Measurements from ENCODE around the gene OTOS. TPM values are rescaled to one million over a fixed set of nuclear protein-coding genes. Genes with fewer than 3 reads are reported as not detected.
A peak's percentile ranks its signal among the peaks of the same experiment; 100 is the strongest.

The OTOS gene
- total RNA-seq, 1 donor from 2014 or later, result not detected

DNA sequence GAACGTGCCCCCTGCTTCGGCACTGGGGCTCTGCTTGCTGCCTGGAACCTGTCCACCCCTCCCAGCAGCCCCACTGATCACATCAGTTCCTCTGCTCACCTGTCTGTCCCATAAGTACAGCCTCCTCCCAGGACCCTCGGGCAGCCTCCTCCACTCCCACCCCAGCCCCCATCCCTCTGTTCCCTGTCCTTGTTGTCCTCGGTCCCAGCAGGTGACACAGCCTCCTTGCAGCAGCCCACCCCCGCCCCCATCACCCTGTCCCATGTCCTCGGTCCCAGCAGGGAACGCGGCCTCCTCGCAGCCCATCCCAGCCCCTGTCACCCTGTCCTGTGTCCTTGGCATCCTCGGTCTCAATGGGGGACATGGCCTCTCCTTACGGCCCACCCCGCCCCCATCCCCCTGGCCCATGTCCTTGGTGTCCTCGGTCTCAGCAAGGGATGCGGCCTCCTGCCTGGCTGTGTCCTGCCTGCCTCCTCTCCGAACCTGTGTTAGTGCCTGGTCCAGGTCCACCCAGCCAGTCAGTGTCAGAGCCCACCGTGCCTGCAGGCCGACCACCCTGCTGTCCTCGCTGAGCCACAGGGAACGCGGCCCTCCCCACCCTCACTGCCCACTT is 4.3 kb upstream of the OTOS start:
- Histone ChIP-seq H3K4me3 (no peak overlapping the region), H3K36me3 (no peaks in the 10 kb centered on the region), H3K9me3 (no peaks in the 10 kb centered on the region), H3K4me1 (no peaks in the 10 kb centered on the region), H3K27me3 (no peaks in the 10 kb centered on the region), H3K27ac (no peak overlapping the region)
- intact Hi-C loops (cut with DNase I), result no loop called here
- TF ChIP-seq, protein P1, sequence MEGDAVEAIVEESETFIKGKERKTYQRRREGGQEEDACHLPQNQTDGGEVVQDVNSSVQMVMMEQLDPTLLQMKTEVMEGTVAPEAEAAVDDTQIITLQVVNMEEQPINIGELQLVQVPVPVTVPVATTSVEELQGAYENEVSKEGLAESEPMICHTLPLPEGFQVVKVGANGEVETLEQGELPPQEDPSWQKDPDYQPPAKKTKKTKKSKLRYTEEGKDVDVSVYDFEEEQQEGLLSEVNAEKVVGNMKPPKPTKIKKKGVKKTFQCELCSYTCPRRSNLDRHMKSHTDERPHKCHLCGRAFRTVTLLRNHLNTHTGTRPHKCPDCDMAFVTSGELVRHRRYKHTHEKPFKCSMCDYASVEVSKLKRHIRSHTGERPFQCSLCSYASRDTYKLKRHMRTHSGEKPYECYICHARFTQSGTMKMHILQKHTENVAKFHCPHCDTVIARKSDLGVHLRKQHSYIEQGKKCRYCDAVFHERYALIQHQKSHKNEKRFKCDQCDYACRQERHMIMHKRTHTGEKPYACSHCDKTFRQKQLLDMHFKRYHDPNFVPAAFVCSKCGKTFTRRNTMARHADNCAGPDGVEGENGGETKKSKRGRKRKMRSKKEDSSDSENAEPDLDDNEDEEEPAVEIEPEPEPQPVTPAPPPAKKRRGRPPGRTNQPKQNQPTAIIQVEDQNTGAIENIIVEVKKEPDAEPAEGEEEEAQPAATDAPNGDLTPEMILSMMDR (IDR thresholded peaks at IDR 0.05), result no peak
- DNase-seq (ENCODE audit: low spot score in 2 of 2), result no peak

DNA sequence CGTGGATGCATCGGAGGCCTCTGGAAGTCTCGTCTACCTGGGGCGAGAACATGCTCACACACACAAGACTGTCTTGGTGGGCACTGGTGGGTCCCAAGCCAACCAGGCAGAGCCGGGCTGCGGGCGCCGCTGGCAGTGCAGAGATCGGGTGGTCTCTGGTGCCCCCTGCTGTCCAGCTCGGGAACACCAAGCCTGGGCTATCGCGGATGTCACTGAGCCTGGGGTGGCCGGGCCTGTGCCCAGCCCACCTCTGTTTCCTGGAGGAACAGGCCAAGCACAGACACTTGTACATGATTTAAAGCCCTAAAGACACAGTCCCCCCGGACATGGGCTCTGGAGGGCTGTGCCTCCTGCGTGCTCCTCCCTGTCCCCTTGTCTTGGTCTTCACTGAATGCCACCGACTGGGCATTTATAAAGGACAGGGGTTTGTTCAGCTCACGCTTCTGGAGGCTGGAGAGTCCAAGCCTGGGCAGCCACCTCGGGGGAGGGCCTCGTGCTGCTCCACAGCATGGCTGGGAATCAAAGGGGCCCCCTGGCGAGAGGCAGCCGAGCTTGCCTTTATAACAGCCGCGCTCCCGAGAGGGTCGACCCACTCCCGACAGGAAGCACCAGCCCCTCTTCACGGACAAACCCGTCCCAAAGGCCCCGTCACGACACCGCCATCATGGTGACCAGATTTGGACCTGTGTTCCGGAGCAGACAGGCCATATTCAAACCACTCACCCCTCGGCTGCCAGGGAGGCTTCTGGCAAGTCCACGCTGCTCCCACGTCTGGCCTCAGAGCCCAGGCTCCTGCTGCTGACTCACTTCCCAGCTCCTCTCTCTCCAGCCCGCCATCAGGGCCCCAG is 3.6 kb upstream of the OTOS start:
- intact Hi-C loops (cut with DNase I), result loop anchor here (1.0 kb wide), 1 partner anchor 83 kb away; no protein-coding TSS in a partner anchor
- DNase-seq (ENCODE audit: low spot score in 2 of 2), result peak in 1 of 2 donors; percentile 80
- Histone ChIP-seq H3K4me3 (no peak overlapping the region), H3K27ac (no peak overlapping the region), H3K4me1 (no peaks in the 10 kb centered on the region), H3K36me3 (no peaks in the 10 kb centered on the region), H3K9me3 (no peaks in the 10 kb centered on the region), H3K27me3 (no peaks in the 10 kb centered on the region)
- TF ChIP-seq, protein P1 (IDR thresholded peaks at IDR 0.05), result peak; percentile 89 to 93 (median 92)

DNA sequence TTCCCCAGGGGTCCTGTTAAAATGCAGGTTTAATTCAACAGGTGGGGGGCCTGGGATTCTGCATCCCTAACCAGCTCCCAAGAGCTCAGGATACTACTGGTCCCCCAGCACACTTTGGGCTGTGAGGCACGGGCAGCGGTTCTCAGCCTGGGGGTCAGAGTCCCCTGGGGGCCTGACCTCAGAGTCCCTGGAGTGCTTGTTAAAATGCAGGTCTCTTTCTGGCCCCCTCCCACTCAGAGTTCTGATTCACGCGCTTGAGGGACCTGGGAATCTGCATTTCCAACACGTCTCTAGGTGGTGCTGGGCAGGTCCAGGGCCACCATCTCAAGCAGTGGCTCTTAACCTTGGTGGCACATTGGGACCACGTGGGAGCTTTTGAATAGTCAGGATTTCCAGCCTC is 2.8 kb upstream of the OTOS start:
- H3K36me3 ChIP-seq, result no peaks in the 10 kb centered on the region
- TF ChIP-seq, protein P1 (IDR thresholded peaks at IDR 0.05), result no peak
- no peaks in the 10 kb centered on the region for H3K9me3 ChIP-seq
- H3K4me3 ChIP-seq, result no peak overlapping the region
- DNase-seq (ENCODE audit: low spot score in 2 of 2), result no peak
- H3K4me1 ChIP-seq, result no peaks in the 10 kb centered on the region
- intact Hi-C loops (cut with DNase I), result loop anchor here (1.0 kb wide), 1 partner anchor 82 kb away; no protein-coding TSS in a partner anchor
- no peak overlapping the region for H3K27ac ChIP-seq
- no peaks in the 10 kb centered on the region for H3K27me3 ChIP-seq

DNA sequence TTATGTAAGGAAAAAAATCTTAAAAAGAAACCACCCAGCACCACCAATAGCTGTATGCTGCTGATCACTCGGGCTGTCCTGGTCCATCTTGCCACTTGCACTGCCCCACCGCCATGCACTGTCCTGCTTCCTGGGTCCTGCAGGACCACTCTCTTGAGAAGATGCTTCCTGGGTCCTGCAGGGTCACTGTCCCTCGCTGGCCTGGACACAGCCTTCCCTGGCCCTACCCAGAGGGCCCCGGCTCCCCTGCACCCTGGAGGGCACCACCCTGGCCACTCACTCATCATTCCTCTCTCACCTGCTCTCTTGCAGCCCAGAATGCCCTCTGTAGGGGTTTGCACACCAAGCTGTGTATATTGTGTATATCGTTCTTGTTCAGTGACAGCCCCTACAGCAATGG is 2.4 kb upstream of the OTOS start:
- Histone ChIP-seq H3K27ac (no peak overlapping the region), H3K4me3 (no peak overlapping the region), H3K36me3 (no peaks in the 10 kb centered on the region), H3K9me3 (no peaks in the 10 kb centered on the region), H3K4me1 (no peaks in the 10 kb centered on the region), H3K27me3 (no peaks in the 10 kb centered on the region)
- intact Hi-C loops (cut with DNase I), result loop anchor here (1.0 kb wide), 1 partner anchor 82 kb away; no protein-coding TSS in a partner anchor
- TF ChIP-seq, protein P1 (IDR thresholded peaks at IDR 0.05), result no peak
- no peak for DNase-seq (ENCODE audit: low spot score in 2 of 2)

DNA sequence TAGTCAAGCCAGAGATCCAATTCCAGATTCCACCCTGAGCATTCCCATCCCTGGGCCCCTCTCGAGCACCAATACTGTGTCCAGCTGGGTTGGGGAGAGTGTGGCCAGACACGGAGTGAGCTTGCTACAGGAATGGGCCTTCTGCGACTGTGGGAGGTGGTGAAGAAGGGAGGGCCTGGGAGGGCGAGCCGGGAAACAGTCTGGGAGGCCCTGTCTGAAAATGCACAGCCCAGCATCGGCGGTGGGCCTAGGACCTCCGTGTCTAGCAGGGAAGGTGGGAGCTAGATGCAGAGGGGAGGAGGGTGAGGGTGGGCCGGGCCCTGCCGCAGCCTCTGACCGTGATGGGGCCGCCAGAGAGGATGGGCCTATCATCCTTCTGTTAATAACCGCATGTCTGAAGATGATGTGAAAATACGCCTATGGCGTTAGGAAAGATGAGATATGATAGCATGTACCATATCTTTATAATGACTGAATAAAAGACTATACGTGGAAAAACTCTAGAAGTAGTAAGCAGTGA is 1.9 kb upstream of the OTOS start:
- Histone ChIP-seq H3K27ac (no peak overlapping the region), H3K9me3 (no peaks in the 10 kb centered on the region), H3K27me3 (no peaks in the 10 kb centered on the region), H3K36me3 (no peaks in the 10 kb centered on the region), H3K4me1 (no peaks in the 10 kb centered on the region), H3K4me3 (no peak overlapping the region)
- intact Hi-C loops (cut with DNase I), result no loop called here
- TF ChIP-seq, protein P1 (IDR thresholded peaks at IDR 0.05), result no peak
- DNase-seq (ENCODE audit: low spot score in 2 of 2), result no peak
